Pancreas (tissue), 10 donors: ENCODE data around the gene DACH1. TPM values are rescaled to one million over a fixed set of nuclear protein-coding genes. Genes with fewer than 3 reads are reported as not detected.

Experiments
- ATAC-seq, 4 donors: fragments of 200-7000 bp; cut with Tn5 transposase; one replicate each; pipeline versions ENCODE4 v1.8.0 to v1.9.1; 2020; ENCODE audit warnings: mild to moderate bottlenecking in 4 of 4, moderate library complexity in 4 of 4
- DNase-seq, 6 donors: peaks; one replicate each; pipeline ENCODE4 v3.0.0-alpha.2; 2020
- FAIRE-seq: peaks from 2 replicates; lab custom pipeline; 2012; peaks lifted over from hg19 to GRCh38; lab: Jason Lieb, UNC
- H3K27ac ChIP-seq, 4 donors: fragments of 200-600 bp; sonication (generic); 1 replicate in 3 of 4; 2 replicates in 1 of 4; pipeline versions ENCODE4 v1.5.0 to v1.8.0; 2020
- H3K27me3 ChIP-seq, 4 donors: fragments of 200-600 bp; one replicate each; pipeline ENCODE4 v1.8.0; 2021
- H3K36me3 ChIP-seq, 3 donors: fragments of 200-600 bp; sonication (generic) in 1 of 3; one replicate each; pipeline versions ENCODE4 v1.5.0 to v1.8.0; 2020 to 2021
- H3K4me1 ChIP-seq, 3 donors: fragments of 200-600 bp; one replicate each; pipeline ENCODE4 v1.8.0; 2021
- H3K4me3 ChIP-seq, 4 donors: fragments of 200-600 bp; sonication (generic) in 2 of 4; one replicate each; pipeline versions ENCODE4 v1.5.0 to v1.8.0; 2020 to 2021
- H3K9me3 ChIP-seq, 4 donors: fragments of 200-600 bp; one replicate each; pipeline ENCODE4 v1.8.0; 2021
- CTCF ChIP-seq, 4 donors: fragments of 200-600 bp; sonication (generic) in 3 of 4; IDR thresholded peaks; one replicate each; pipeline versions ENCODE4 v1.5.0 to v1.8.0; 2021; ENCODE audit warnings: antibody characterized with exemption in 4 of 4
- WGBS, 2 donors: extraction: QIAGEN DNeasy Blood & Tissue Kit; methylation state at CpG; one replicate each; pipeline ENCODE4 v1.1.7; 2013; 5-methylcytosine and 5-hydroxymethylcytosine counted together
- intact Hi-C, 3 donors: fragments of 100-400 bp; cut with DNase I; formaldehyde crosslinking; loops; one replicate each; pipeline versions ENCODE4 v1.11.1 to v1.14.2; 2022
- polyA plus RNA-seq, 2 donors: library from polyadenylated mRNA; stranded (reverse); fragments of 200-250 nt; gene quantifications; one replicate each; pipeline ENCODE4 v1.2.3, GENCODE V29; 2013
- total RNA-seq, 6 donors: library from RNA; stranded (reverse); fragmentation: NEBNext Ultra II Directional in 4 of 6; extraction: Animal tissue kit (Norgen Biotek cat#: 25700) in 4 of 6; gene quantifications; one replicate each; pipeline versions ENCODE4 v1.2.1 to v1.2.4, GENCODE V29; 2021 to 2023
- donor health status: healthy with polysubstance abuse.
- donor health status: DM: no; HTN: no; CAD: no; lungs with moderate emphysema.
- donor health status: DM: no; HTN: no; CAD: no.
- donor health status: control.
- donor health status: control.
- donor health status: Bipolar disorder and iron deficiency.
- donor health status: DM: yes; HTN: yes; CAD: no.
- donor health status: DM: no; HTN: no; CAD: no.
- donor health status: DM: no; HTN: no; CAD: no.
- donor health status: DM: yes; HTN: yes; CAD: no.

DACH1 gene
- total and polyA plus RNA-seq, 8 donors, result 0.73 to 5.5 (median 1.7) TPM

DNA sequence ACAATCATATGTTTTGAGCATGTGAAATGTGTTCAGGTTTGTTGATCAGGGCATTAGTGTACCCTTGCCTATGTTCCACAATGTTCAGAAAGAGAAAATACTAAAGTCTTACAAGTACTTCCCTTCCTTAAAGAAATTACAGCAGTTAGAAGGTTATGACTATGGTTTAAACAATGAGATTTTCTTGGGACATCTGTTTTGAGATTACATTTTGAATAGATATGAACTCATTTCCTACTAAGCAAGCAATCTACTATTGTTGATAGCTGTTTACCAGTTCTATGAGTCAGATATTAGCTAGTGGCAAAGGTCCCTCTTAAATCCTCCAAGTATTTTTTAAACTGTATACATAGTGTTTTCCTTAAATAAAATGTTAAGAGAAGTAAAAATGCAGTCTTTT is 241.3 kb downstream of the DACH1 start:
- intact Hi-C loops, result no loop called here
- Histone ChIP-seq H3K4me3 (no peak overlapping the region), H3K27me3 (no peaks in the 10 kb centered on the region), H3K27ac (no peak overlapping the region), H3K4me1 (peaks cover 0 to 8% (median 0%) of the 10 kb centered on the region in 3 donors), H3K9me3 (no peaks in the 10 kb centered on the region), H3K36me3 (no peaks in the 10 kb centered on the region)
- DNase-seq (no peak), FAIRE-seq (no peak), ATAC-seq (peak in 1 of 4 donors; percentile 24)
- TF ChIP-seq CTCF (IDR thresholded peaks at IDR 0.05), result no peak

GRCh38 chr13:71624653-71625600 is 242.1 kb downstream of the DACH1 start:
- intact Hi-C loops, result no loop called here
- WGBS, 2 donors, result 69 to 84% methylated on average over 5 of the region's 5 CpGs
- Histone ChIP-seq H3K36me3 (no peaks in the 10 kb centered on the region), H3K4me1 (peaks cover 0 to 8% (median 0%) of the 10 kb centered on the region in 3 donors), H3K27me3 (no peaks in the 10 kb centered on the region), H3K27ac (no peak overlapping the region), H3K9me3 (no peaks in the 10 kb centered on the region), H3K4me3 (no peak overlapping the region)
- ATAC-seq, result no peak
- DNase-seq, result no peak
- no peak for TF ChIP-seq CTCF (IDR thresholded peaks at IDR 0.05)
- no peak for FAIRE-seq

DNA sequence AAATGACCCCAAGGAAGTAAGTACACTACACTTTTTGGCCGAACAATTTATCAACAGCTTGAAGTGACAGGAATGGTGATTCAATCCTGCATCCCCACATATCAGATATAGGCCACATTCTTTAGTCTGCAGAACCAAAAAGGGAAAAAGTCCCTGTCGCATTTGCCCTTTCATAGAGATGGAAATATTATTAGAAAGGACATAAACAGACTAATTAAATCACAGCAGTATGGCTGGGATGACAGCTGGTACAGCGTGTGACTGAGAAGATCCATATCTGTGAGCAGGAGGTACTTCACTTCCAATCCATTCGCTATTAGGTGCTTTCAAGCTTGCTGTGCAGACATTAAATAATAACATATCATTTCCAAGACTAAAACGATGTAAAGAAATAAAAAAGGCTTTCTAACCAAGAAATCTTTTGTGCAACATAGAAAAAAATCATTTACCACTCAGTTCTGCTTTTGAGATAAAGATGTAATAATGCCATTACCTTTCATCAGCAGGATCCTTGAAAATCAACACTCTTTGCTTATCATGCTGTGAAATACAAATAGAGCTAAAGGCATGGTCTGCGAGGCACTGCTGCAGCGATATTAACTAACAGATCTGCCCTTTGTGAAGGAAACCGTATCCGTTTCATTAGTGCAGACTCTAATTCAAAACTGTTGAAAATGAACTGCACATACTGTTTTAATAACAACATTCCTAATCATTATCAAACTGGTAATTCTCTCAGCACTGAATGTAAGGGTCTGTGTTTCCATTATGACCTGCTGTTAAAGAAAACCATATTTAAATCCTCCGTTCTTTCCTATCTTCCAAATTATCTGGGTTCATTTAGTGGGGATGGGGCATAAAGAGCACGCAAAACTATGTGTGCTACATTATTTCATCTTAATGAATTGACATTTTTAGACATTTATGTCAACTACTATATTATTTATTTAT is 245.6 kb downstream of the DACH1 start:
- FAIRE-seq, result no peak
- no peak overlapping the region for H3K27ac ChIP-seq
- TF ChIP-seq CTCF (IDR thresholded peaks at IDR 0.05), result no peak
- peak in 3 of 4 donors; percentile 23 to 69 (median 53) for ATAC-seq
- intact Hi-C loops, result no loop called here
- no peaks in the 10 kb centered on the region for H3K36me3 ChIP-seq
- no peaks in the 10 kb centered on the region for H3K27me3 ChIP-seq
- peaks cover 0 to 8% (median 0%) of the 10 kb centered on the region in 3 donors for H3K4me1 ChIP-seq
- H3K9me3 ChIP-seq, result no peaks in the 10 kb centered on the region
- no peak overlapping the region for H3K4me3 ChIP-seq
- DNase-seq, result no peak
- WGBS, 2 donors, result 32 to 38% methylated on average over 11 of the region's 11 CpGs

DNA sequence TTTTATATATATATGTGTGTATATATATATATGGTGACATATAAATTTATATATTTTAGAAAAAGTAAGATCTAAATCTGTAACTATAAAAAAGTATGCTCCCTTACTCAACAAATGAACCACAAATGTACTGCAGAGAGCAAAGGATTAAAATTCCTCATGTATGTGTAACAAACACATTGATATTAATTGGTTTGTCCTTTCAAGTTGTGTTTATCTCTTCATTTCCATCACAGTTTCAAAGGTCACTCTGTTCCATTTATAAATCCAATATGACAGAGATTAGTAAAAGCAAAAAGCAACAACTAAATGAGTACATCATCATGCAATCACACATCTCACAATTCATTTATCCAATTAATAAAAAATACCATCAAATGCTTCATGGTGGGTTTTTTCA is 247.9 kb downstream of the DACH1 start:
- ATAC-seq (no peak), DNase-seq (no peak), FAIRE-seq (no peak)
- no peaks in the 10 kb centered on the region for H3K9me3 ChIP-seq
- no peaks in the 10 kb centered on the region for H3K36me3 ChIP-seq
- peaks cover 0 to 8% (median 0%) of the 10 kb centered on the region in 3 donors for H3K4me1 ChIP-seq
- intact Hi-C loops, result no loop called here
- H3K27me3 ChIP-seq, result no peaks in the 10 kb centered on the region
- no peak overlapping the region for H3K4me3 ChIP-seq
- no peak overlapping the region for H3K27ac ChIP-seq
- TF ChIP-seq CTCF (IDR thresholded peaks at IDR 0.05), result no peak
